Measurements from ENCODE around the gene HOXC11. TPM values are rescaled to one million over a fixed set of nuclear protein-coding genes. Genes with fewer than 3 reads are reported as not detected.
A peak's percentile ranks its signal among the peaks of the same experiment; 100 is the strongest.

Gene HOXC11
- total and polyA plus RNA-seq, 10 of the 15 experiments (the other 5 are each of a cell fraction or from before 2014, with no cell fraction given), result not detected

DNA sequence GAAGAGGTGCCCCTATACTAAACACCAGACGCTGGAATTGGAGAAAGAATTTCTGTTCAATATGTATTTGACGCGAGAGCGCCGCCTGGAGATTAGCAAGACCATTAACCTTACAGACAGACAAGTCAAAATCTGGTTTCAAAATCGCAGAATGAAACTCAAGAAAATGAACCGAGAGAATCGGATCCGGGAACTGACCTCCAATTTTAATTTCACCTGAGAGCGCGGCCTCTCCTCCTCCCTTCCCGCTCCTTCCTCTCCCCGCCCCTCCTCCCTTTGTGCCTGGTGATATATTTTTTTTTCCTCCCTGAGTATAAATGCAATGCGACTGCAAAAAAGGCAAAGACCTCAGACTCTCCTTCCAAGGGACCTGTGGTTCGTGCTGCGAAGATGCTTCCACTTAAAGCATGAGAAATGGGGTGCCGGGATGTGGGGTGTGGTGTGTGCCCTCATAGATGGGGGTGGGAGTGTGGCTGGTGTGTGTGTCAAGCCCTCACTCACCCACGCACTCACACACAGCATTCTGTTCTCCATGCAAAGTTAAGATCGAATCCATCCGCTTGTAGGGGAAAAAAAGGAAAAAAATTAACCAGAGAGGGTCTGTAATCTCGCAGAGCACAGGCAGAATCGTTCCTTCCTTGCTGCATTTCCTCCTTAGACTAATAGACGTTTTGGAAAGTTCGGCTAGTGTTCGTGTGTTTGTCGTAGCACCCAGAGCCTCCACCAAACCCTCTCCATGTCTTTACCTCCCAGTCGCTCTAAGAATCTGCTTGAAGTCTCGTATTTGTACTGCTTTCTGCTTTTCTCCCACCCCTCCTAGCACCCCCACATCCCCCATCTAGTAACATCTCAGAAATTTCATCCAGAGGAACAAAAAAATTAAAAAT is 16.5 kb downstream of the HOXC11 start (continued):
- TF ChIP-seq EZH2 (IDR thresholded peaks at IDR 0.05; ENCODE audit: borderline replicate concordance, control insufficient read depth, low read depth, low read length) (0 out of 2 replicates have a peak, but pooled peaks have one; percentile 29), RAD21 (IDR thresholded peaks at IDR 0.05; ENCODE audit: insufficient read depth, low read depth, low read length) (peak; percentile 49), EED (IDR thresholded peaks at IDR 0.05; ENCODE audit: low read depth) (0 out of 2 replicates have a peak, but pooled peaks have one; percentile 29), NFIC (IDR thresholded peaks at IDR 0.05; ENCODE audit: low read depth, low read length) (no peak), DPF2 (IDR thresholded peaks at IDR 0.05) (0 out of 2 replicates have a peak, but pooled peaks have one; percentile 16), SIX5 (IDR thresholded peaks at IDR 0.05; ENCODE audit: low read depth, low read length, severe bottlenecking) (peak; percentile 11), IKZF1 (conservative IDR thresholded peaks at IDR 0.05) (peak; percentile 35; the same call in 1 of the 2 replicates), RFX5 (IDR thresholded peaks at IDR 0.05; ENCODE audit: low read depth, low read length) (no peak), POU2F2 (IDR thresholded peaks at IDR 0.05; ENCODE audit: borderline replicate concordance, low read depth, low read length) (0 out of 3 replicates have a peak, but pooled peaks have one; percentile 34), BMI1 (IDR thresholded peaks at IDR 0.05; ENCODE audit: borderline replicate concordance) (0 out of 2 replicates have a peak, but pooled peaks have one; percentile 31)
- TF ChIP-seq, protein P1, sequence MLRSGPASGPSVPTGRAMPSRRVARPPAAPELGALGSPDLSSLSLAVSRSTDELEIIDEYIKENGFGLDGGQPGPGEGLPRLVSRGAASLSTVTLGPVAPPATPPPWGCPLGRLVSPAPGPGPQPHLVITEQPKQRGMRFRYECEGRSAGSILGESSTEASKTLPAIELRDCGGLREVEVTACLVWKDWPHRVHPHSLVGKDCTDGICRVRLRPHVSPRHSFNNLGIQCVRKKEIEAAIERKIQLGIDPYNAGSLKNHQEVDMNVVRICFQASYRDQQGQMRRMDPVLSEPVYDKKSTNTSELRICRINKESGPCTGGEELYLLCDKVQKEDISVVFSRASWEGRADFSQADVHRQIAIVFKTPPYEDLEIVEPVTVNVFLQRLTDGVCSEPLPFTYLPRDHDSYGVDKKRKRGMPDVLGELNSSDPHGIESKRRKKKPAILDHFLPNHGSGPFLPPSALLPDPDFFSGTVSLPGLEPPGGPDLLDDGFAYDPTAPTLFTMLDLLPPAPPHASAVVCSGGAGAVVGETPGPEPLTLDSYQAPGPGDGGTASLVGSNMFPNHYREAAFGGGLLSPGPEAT (IDR thresholded peaks at IDR 0.05; ENCODE audit: low read depth), result 0 out of 2 replicates have a peak, but pooled peaks have one; percentile 26

All from GM12878 (cell line).